Measurements from ENCODE around the gene SLC17A9. TPM values are rescaled to one million over a fixed set of nuclear protein-coding genes. Genes with fewer than 3 reads are reported as not detected.

SLC17A9 gene
- total RNA-seq, 4 donors from 2014 or later: 3.8 to 19.0 (median 5.2) TPM

DNA sequence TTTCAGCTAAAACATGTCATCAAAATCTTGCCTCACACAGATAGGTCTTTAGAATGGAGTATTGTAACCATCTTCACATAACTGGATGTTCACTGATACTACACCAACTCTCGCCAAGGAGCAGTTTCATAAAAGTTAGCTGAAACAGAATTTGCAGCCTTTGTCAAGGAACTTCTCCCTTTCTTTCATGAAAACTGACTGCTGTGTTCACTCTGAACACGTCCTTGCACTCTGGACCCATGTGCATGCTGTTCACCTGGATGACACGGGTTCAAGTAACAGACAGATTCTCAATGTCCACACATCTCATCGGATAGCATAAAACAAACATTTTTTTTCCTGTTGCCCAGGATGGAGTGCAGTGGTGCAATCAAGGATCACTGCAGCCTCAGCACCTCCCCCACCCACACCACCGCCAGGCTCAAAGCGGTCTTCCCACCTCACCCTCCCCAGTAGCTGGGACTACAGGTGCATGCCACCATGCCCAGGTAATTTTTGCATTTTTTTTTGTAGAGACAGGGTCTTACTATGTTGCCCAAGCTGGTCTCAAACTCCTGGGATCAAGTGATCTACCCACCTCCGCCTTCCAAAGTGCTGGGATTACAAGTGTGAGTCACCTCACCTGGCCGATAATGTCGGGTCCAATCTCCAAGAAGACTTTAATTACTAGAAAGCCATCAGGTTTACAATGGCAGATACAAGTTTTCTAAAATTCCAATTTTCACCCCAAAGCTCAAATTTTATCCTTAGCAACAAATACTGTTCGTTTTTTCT lies 35.6 kb upstream of the SLC17A9 start:
- H3K27me3 ChIP-seq: no peaks in the 10 kb centered on the region
- H3K27ac ChIP-seq: peak overlapping the region in 1 of 4 donors; percentile 38
- no peak for TF ChIP-seq POLR2A (IDR thresholded peaks at IDR 0.05)
- TF ChIP-seq, protein P1, sequence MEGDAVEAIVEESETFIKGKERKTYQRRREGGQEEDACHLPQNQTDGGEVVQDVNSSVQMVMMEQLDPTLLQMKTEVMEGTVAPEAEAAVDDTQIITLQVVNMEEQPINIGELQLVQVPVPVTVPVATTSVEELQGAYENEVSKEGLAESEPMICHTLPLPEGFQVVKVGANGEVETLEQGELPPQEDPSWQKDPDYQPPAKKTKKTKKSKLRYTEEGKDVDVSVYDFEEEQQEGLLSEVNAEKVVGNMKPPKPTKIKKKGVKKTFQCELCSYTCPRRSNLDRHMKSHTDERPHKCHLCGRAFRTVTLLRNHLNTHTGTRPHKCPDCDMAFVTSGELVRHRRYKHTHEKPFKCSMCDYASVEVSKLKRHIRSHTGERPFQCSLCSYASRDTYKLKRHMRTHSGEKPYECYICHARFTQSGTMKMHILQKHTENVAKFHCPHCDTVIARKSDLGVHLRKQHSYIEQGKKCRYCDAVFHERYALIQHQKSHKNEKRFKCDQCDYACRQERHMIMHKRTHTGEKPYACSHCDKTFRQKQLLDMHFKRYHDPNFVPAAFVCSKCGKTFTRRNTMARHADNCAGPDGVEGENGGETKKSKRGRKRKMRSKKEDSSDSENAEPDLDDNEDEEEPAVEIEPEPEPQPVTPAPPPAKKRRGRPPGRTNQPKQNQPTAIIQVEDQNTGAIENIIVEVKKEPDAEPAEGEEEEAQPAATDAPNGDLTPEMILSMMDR (IDR thresholded peaks at IDR 0.05): no peak
- DNase-seq: peak in 1 of 3 donors; percentile 59
- no peaks in the 10 kb centered on the region for H3K9me3 ChIP-seq
- H3K4me3 ChIP-seq: peak overlapping the region in 1 of 4 donors; percentile 3
- peaks cover 0 to 16% (median 0%) of the 10 kb centered on the region in 3 donors for H3K36me3 ChIP-seq
- peaks cover 0 to 84% (median 24%) of the 10 kb centered on the region in 4 donors for H3K4me1 ChIP-seq

DNA sequence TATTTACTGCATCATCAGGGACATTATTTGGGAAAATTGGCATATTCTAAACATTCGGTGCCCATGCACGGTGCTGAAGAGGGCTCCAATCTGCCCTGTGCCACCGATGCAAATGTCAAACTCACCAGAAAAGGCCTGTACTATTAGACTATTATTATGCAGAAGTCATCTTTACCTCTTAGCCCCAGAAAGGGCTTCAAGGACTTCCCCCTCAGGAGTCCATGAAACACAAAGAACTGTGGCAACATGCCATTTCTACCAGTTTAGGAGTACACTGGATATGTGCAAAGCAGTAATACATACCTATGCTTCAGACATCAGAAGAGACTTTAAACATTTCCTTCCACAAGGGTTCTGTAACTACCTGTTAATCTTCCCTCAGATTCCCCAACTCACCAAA lies 34.8 kb upstream of the SLC17A9 start:
- peaks cover 0 to 7% (median 0%) of the 10 kb centered on the region in 3 donors for H3K36me3 ChIP-seq
- H3K4me3 ChIP-seq: no peak overlapping the region
- no peak for DNase-seq
- no peak overlapping the region for H3K27ac ChIP-seq
- H3K9me3 ChIP-seq: no peaks in the 10 kb centered on the region
- H3K27me3 ChIP-seq: no peaks in the 10 kb centered on the region
- H3K4me1 ChIP-seq: peaks cover 0 to 93% (median 31%) of the 10 kb centered on the region in 4 donors
- TF ChIP-seq POLR2A (IDR thresholded peaks at IDR 0.05): no peak
- TF ChIP-seq, protein P1 (IDR thresholded peaks at IDR 0.05): no peak

DNA sequence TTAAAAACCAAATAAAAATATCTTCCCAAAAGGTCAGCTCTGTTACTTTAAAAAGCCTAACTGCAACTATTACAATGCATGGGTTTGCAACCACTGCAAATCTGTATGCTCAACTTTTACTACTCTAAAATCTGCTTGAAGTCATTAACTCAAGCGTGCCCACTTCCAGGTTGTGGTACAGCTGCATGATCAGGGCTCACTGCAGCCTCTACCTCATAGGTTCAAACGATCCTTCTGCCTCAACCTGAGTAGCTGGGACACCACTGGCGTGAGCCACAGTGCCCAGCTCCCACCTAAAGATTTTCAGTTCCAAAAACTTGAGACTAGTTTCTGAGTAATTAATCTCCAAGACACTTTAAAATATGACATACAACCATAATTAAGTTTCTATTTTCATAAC lies 34.4 kb upstream of the SLC17A9 start:
- Histone ChIP-seq H3K27me3 (no peaks in the 10 kb centered on the region), H3K9me3 (no peaks in the 10 kb centered on the region), H3K36me3 (peaks cover 0 to 3% (median 0%) of the 10 kb centered on the region in 3 donors), H3K27ac (peak overlapping the region in 1 of 4 donors; percentile 71), H3K4me1 (peaks cover 0 to 97% (median 35%) of the 10 kb centered on the region in 4 donors), H3K4me3 (no peak overlapping the region)
- DNase-seq: peak in 2 of 3 donors; percentile 60 to 62
- TF ChIP-seq, protein P1 (IDR thresholded peaks at IDR 0.05): no peak
- no peak for TF ChIP-seq POLR2A (IDR thresholded peaks at IDR 0.05)

DNA sequence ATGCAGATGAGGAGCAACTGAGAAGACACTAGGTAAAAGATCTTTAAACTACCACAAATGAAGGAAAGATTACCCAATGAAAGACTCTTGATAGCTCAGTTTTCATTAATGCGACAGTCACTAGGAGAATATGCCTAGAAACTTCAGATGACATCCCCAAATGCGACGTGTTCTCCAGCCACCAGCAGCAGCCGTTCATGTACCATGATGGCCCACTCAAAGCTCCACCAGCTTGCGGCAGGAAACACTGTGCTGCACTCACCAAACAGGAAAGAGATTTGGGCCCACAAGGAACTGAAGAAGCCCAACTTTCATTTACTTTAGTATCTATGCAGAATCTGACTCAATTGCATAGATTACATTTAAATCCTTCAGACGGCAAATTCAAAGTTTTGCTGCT lies 33.7 kb upstream of the SLC17A9 start:
- H3K36me3 ChIP-seq: no peaks in the 10 kb centered on the region
- H3K9me3 ChIP-seq: no peaks in the 10 kb centered on the region
- H3K27ac ChIP-seq: peak overlapping the region in 1 of 4 donors; percentile 71
- TF ChIP-seq, protein P1 (IDR thresholded peaks at IDR 0.05): no peak
- TF ChIP-seq POLR2A (IDR thresholded peaks at IDR 0.05): no peak
- peaks cover 0 to 100% (median 37%) of the 10 kb centered on the region in 4 donors for H3K4me1 ChIP-seq
- H3K4me3 ChIP-seq: peak overlapping the region in 1 of 4 donors; percentile 10
- H3K27me3 ChIP-seq: no peaks in the 10 kb centered on the region
- DNase-seq: peak in 2 of 3 donors; percentile 63 to 67

DNA sequence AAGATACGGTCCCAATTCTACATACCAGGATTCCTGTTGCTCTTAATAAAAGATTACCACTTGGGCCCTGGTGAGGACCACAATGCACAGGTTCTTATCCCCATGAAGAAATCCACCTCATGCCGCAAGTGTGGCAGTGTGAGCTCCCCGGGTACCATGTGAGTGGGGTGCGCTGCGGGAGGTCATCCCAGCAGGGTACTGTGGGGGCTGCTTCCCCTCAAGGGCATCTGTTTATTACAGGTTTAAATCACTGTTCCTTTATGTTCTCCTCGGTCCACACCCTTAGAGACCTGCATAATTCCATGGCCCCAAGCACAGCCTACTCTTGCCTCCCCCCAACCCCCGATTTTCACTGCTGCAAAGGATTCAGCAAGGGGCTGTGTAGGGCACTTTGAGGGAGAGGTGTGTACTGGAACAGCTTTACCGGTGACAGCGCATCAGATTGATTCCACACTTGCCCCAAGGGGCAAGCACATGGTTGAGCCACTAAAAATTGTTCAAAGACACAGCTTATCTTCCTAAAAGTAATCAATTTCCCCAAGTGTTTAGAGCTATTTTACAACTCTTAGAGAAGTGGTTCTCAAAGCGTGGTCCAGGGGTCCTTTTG lies 32.4 kb upstream of the SLC17A9 start:
- peak overlapping the region in 1 of 4 donors; percentile 71 for H3K27ac ChIP-seq
- H3K4me1 ChIP-seq: peaks cover 0 to 100% (median 41%) of the 10 kb centered on the region in 4 donors
- no peaks in the 10 kb centered on the region for H3K27me3 ChIP-seq
- no peak overlapping the region for H3K4me3 ChIP-seq
- DNase-seq: peak in 2 of 3 donors; percentile 9 to 41
- TF ChIP-seq, protein P1 (IDR thresholded peaks at IDR 0.05): no peak
- no peak for TF ChIP-seq POLR2A (IDR thresholded peaks at IDR 0.05)
- no peaks in the 10 kb centered on the region for H3K9me3 ChIP-seq
- H3K36me3 ChIP-seq: no peaks in the 10 kb centered on the region

Measured in Peyer's patch (tissue), 4 donors.